Activated CD8-positive, alpha-beta memory T cell treated with anti-CD3 and anti-CD28 coated beads, Interleukin-2, amount 50 U/mL, for 1 hour (primary cell): ENCODE data around the gene IGF1R.

ENCODE experiments used
- DNase-seq: peaks from one replicate; pipeline ENCODE4 v3.0.0-alpha.2; 2020; ENCODE audit errors: extremely low read depth

The IGF1R gene

GRCh38 chr15:98943051-98943508 lies 294.7 kb downstream of the IGF1R start:
- DNase-seq = no peak

- DNase-seq = no peak
These were observed 295.3 kb downstream of the IGF1R start for GRCh38 chr15:98943601-98944151.

GRCh38 chr15:98946301-98947255 lies 298.2 kb downstream of the IGF1R start:
- DNase-seq = no peak

DNA sequence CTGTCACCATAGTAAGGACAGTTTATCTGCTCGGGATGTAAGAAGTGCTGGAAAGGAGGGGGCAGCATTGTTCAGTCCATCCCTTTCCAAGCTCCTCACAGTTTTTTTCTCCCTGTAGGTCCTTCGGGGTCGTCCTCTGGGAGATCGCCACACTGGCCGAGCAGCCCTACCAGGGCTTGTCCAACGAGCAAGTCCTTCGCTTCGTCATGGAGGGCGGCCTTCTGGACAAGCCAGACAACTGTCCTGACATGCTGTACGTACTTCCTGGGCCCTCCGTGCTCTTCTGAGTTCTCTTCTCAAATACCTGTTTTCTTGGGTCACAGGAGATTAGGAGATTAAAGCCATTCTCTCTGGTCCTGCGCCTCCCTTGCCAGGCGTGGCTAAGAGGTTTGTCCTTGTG lies 300.1 kb downstream of the IGF1R start:
- DNase-seq = no peak

GRCh38 chr15:98948941-98949340 lies 300.6 kb downstream of the IGF1R start:
- DNase-seq = no peak

DNA sequence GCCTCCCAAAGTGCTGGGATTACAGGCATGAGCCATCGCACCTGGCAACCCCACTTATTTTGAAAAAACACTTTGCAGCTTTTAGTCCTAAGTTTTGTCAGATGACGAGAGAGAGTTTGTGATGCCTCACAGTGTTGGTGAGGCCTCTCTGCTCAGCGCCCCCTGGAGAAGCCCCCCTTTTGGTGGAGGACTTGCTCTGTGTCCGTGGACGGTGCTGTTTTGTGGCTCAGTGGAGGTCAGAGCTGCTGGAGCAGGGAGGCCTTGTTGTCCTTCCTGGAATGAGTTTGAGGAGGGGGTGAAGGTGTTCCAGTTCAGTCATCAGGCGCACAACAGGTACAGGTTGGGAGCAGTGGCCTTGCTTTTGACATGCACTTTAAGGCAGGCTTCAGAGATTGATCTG lies 301.3 kb downstream of the IGF1R start:
- no peak for DNase-seq

GRCh38 chr15:98950248-98950647 lies 301.9 kb downstream of the IGF1R start:
- no peak for DNase-seq

GRCh38 chr15:98951004-98951403 lies 302.7 kb downstream of the IGF1R start:
- DNase-seq = no peak

- no peak for DNase-seq
These were observed 303.4 kb downstream of the IGF1R start for GRCh38 chr15:98951493-98952320.

- DNase-seq = no peak
These were observed 304.1 kb downstream of the IGF1R start for GRCh38 chr15:98952381-98952803.

DNA sequence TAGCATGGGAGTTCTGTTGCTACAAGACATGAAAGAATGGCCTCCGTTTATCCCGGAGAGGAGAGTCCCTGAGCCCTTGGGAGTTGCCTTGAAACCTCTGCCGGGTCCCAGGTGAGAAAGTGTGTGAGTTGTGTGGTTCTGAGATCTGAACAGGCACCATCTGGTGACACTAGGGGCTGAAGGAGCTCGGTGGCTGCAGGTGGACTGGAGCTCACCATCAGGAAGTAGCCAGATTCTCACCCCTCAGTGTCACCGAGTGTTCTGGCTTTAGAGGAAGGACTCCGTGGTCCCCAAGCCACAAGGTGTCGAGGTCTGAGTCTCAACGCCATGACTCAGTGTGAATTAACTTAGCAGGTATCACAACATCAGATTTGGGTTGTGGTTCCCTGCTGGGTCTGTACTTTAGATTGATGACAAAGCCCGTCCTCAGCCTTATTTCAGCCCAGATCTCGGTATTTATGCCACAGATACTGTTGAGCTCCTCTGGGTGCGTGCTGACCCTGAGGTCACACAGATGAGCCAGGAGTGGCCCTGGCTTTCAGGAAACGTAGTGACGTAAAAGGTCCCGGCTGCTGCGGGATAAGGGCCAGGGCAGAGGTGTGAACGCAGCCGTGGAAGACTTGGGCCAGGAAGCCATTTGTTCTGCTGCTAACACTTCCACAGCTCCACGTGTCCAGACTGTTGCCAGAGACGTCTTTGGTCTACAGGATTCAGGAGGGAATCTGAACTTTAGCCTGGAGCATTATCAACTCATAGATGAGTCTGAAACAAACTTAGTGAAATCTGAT lies 304.9 kb downstream of the IGF1R start:
- DNase-seq = no peak

DNA sequence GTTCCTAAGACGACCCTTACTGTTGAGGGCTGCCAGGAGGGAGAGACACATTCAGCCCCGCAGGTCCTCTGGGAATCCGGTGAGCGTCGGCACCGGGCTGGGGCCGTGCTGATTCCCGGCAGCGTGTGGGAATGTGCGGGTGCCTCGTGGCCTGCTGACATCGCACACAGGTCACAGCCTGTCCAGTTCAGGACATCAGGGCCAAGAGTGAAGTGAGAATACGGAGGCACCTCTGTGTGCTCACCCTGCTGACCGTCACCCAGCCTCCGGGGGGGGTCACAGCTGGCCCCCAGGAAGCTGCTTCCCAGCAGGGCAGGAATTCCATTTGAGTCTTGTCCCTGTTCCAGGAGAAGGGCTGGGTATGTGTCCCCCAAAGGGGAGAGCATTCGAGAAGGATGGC lies 305.6 kb downstream of the IGF1R start:
- DNase-seq = no peak

DNA sequence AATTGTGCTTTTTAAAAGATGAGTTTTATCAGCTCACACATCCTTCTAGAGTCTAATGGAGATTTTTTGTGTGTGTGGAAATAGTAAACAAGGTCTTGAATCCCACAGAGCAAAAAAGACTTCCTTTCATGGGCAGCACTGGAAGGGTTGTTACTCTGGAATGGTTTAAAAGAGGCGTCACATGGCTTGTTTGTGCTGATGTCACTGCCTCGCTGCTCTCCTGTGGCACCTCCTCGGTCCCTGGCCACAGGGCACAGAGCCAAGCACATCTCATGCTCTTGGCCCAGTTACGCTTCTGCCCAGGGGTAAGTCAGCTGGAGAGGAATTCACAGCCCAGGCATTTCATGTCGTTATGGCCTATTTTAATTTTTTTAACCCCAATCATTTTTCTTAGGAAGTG lies 306.1 kb downstream of the IGF1R start:
- DNase-seq = no peak

GRCh38 chr15:98955331-98955730 lies 307.0 kb downstream of the IGF1R start:
- DNase-seq = no peak

- DNase-seq = no peak
These were observed 307.8 kb downstream of the IGF1R start for GRCh38 chr15:98955961-98956723.

GRCh38 chr15:98956796-98957553 lies 308.6 kb downstream of the IGF1R start:
- no peak for DNase-seq

- no peak for DNase-seq
These were observed 309.3 kb downstream of the IGF1R start for GRCh38 chr15:98957655-98958054.

DNA sequence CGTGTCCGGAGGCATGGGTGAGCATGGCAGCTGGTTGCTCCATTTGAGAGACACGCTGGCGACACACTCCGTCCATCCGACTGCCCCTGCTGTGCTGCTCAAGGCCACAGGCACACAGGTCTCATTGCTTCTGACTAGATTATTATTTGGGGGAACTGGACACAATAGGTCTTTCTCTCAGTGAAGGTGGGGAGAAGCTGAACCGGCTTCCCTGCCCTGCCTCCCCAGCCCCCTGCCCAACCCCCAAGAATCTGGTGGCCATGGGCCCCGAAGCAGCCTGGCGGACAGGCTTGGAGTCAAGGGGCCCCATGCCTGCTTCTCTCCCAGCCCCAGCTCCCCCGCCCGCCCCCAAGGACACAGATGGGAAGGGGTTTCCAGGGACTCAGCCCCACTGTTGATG lies 309.7 kb downstream of the IGF1R start:
- no peak for DNase-seq

DNA sequence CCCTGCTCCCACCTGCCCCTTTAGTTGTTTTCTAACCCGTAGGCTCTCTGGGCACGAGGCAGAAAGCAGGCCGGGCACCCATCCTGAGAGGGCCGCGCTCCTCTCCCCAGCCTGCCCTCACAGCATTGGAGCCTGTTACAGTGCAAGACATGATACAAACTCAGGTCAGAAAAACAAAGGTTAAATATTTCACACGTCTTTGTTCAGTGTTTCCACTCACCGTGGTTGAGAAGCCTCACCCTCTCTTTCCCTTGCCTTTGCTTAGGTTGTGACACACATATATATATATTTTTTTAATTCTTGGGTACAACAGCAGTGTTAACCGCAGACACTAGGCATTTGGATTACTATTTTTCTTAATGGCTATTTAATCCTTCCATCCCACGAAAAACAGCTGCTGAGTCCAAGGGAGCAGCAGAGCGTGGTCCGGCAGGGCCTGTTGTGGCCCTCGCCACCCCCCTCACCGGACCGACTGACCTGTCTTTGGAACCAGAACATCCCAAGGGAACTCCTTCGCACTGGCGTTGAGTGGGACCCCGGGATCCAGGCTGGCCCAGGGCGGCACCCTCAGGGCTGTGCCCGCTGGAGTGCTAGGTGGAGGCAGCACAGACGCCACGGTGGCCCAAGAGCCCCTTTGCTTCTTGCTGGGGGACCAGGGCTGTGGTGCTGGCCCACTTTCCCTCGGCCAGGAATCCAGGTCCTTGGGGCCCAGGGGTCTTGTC lies 310.7 kb downstream of the IGF1R start:
- DNase-seq = no peak
